Activated CD4-positive, alpha-beta T cell treated with anti-CD3 and anti-CD28 coated beads for 24 hours (primary cell): ENCODE data around the gene TENM3.

ENCODE experiments used
- DNase-seq, 2 donors: peaks; one replicate each; pipeline ENCODE4 v3.0.0-alpha.2; 2020; ENCODE audit warnings: low read depth in 2 of 2

Gene TENM3

GRCh38 chr4:182680234-182680653 is 437.0 kb downstream of the TENM3 start:
- no peak for DNase-seq

- no peak for DNase-seq
Measured at GRCh38 chr4:182683661-182684060, 440.5 kb downstream of the TENM3 start.

- DNase-seq, result no peak
Measured at GRCh38 chr4:182684796-182685195, 441.6 kb downstream of the TENM3 start.

GRCh38 chr4:182688081-182688480 is 444.9 kb downstream of the TENM3 start:
- no peak for DNase-seq

- DNase-seq, result no peak
Measured at GRCh38 chr4:182694551-182694950, 451.3 kb downstream of the TENM3 start.

- DNase-seq, result no peak
Measured at GRCh38 chr4:182695009-182695408, 451.8 kb downstream of the TENM3 start.

- no peak for DNase-seq
Measured at GRCh38 chr4:182695842-182696241, 452.6 kb downstream of the TENM3 start.

- DNase-seq, result no peak
Measured at GRCh38 chr4:182697094-182697493, 453.9 kb downstream of the TENM3 start.

- no peak for DNase-seq
Measured at GRCh38 chr4:182698212-182698611, 455.0 kb downstream of the TENM3 start.

GRCh38 chr4:182699201-182699600 is 456.0 kb downstream of the TENM3 start:
- no peak for DNase-seq

- no peak for DNase-seq
Measured at GRCh38 chr4:182699795-182700194, 456.6 kb downstream of the TENM3 start.

- DNase-seq, result no peak
Measured at GRCh38 chr4:182700362-182701160, 457.4 kb downstream of the TENM3 start.

- no peak for DNase-seq
Measured at GRCh38 chr4:182704077-182704476, 460.9 kb downstream of the TENM3 start.

- no peak for DNase-seq
Measured at GRCh38 chr4:182704948-182705347, 461.7 kb downstream of the TENM3 start.

- DNase-seq, result no peak
Measured at GRCh38 chr4:182705389-182705788, 462.2 kb downstream of the TENM3 start.

GRCh38 chr4:182711211-182711610 is 468.0 kb downstream of the TENM3 start:
- DNase-seq, result no peak

GRCh38 chr4:182715548-182715947 is 472.3 kb downstream of the TENM3 start:
- no peak for DNase-seq

- DNase-seq, result no peak
Measured at GRCh38 chr4:182716192-182716591, 473.0 kb downstream of the TENM3 start.

GRCh38 chr4:182717788-182718583 is 474.8 kb downstream of the TENM3 start:
- no peak for DNase-seq

- no peak for DNase-seq
Measured at GRCh38 chr4:182724414-182724813, 481.2 kb downstream of the TENM3 start.

- DNase-seq, result no peak
Measured at GRCh38 chr4:182729516-182729915, 486.3 kb downstream of the TENM3 start.

GRCh38 chr4:182730791-182731190 is 487.6 kb downstream of the TENM3 start:
- DNase-seq, result no peak

- DNase-seq, result no peak
Measured at GRCh38 chr4:182736207-182736606, 493.0 kb downstream of the TENM3 start.
